Measurements from ENCODE around the gene CYB5R3.

The CYB5R3 gene

GRCh38 chr22:42645938-42646568 lies 3.1 kb downstream of the CYB5R3 start:
- no peak for DNase-seq (ENCODE audit: low read depth in 2 of 2)

GRCh38 chr22:42645341-42645937 lies 3.8 kb downstream of the CYB5R3 start:
- DNase-seq (ENCODE audit: low read depth in 2 of 2) = no peak

- DNase-seq (ENCODE audit: low read depth in 2 of 2) = no peak
Measured at GRCh38 chr22:42644422-42645340, 4.5 kb downstream of the CYB5R3 start.

- no peak for DNase-seq (ENCODE audit: low read depth in 2 of 2)
Measured at GRCh38 chr22:42643634-42644421, 5.4 kb downstream of the CYB5R3 start.

GRCh38 chr22:42642806-42643633 lies 6.2 kb downstream of the CYB5R3 start:
- no peak for DNase-seq (ENCODE audit: low read depth in 2 of 2)

GRCh38 chr22:42641801-42642413 lies 7.3 kb downstream of the CYB5R3 start:
- DNase-seq (ENCODE audit: low read depth in 2 of 2) = no peak

- DNase-seq (ENCODE audit: low read depth in 2 of 2) = no peak
Measured at GRCh38 chr22:42639541-42640241, 9.5 kb downstream of the CYB5R3 start.

- DNase-seq (ENCODE audit: low read depth in 2 of 2) = no peak
Measured at GRCh38 chr22:42637555-42637954, 11.6 kb downstream of the CYB5R3 start.

- DNase-seq (ENCODE audit: low read depth in 2 of 2) = no peak
Measured at GRCh38 chr22:42636506-42636905, 12.7 kb downstream of the CYB5R3 start.

GRCh38 chr22:42635531-42635930 lies 13.7 kb downstream of the CYB5R3 start:
- peak in 1 of 2 donors; percentile 15 for DNase-seq (ENCODE audit: low read depth in 2 of 2)

- no peak for DNase-seq (ENCODE audit: low read depth in 2 of 2)
Measured at GRCh38 chr22:42633013-42633412, 16.2 kb downstream of the CYB5R3 start.

- no peak for DNase-seq (ENCODE audit: low read depth in 2 of 2)
Measured at GRCh38 chr22:42632096-42632495, 17.1 kb downstream of the CYB5R3 start.

GRCh38 chr22:42630901-42631602 lies 18.1 kb downstream of the CYB5R3 start:
- DNase-seq (ENCODE audit: low read depth in 2 of 2) = no peak

GRCh38 chr22:42630211-42630610 lies 19.0 kb downstream of the CYB5R3 start:
- DNase-seq (ENCODE audit: low read depth in 2 of 2) = no peak

- DNase-seq (ENCODE audit: low read depth in 2 of 2) = no peak
Measured at GRCh38 chr22:42627981-42628380, 21.2 kb downstream of the CYB5R3 start.

GRCh38 chr22:42626951-42627625 lies 22.1 kb downstream of the CYB5R3 start:
- no peak for DNase-seq (ENCODE audit: low read depth in 2 of 2)

- DNase-seq (ENCODE audit: low read depth in 2 of 2) = no peak
Measured at GRCh38 chr22:42626431-42626830, 22.8 kb downstream of the CYB5R3 start.

- DNase-seq (ENCODE audit: low read depth in 2 of 2) = no peak
Measured at GRCh38 chr22:42625416-42625815, 23.8 kb downstream of the CYB5R3 start.
